IMR-90 (cell line): ENCODE results near the gene CHGA. TPM values are rescaled to one million over a fixed set of nuclear protein-coding genes. Genes with fewer than 3 reads are reported as not detected.

ENCODE experiments used
- ATAC-seq: fragments of 200-7000 bp; cut with Tn5 transposase; 2 replicates; pipeline ENCODE4 v1.9.1; 2020; ENCODE audit warnings: low read depth, mild to moderate bottlenecking, moderate library complexity
- BruUV-seq: library from RNA; stranded (reverse); fragments of 400-500 nt; replicated peaks from 2 replicates; lab custom pipeline; 2021; lab: Mats Ljungman, UMichigan
- CTCF ChIA-PET: fragments of 300-600 bp; formaldehyde crosslinking; extraction: SDS; loops from one replicate; lab custom pipeline; 2021; ENCODE audit warnings: antibody characterized with exemption; lab: Yijun Ruan, JAX
- POLR2A ChIA-PET: fragments of 300-600 bp; sonication (Branson Sonifier 250); formaldehyde crosslinking; loops from one replicate; lab custom pipeline; 2022; ENCODE audit warnings: antibody characterized with exemption; ENCODE audit not compliant: unreplicated experiment; lab: Charles Lee
- DNase-seq: peaks from one replicate; pipeline ENCODE4 v3.0.0; 2013
- H2AFZ ChIP-seq: replicated peaks from 2 replicates; pipeline ENCODE3; 2013; ENCODE audit warnings: low read length, mild to moderate bottlenecking; ENCODE audit not compliant: poor library complexity
- H2AK5ac ChIP-seq: 2 replicates; pipeline ENCODE4 v1.6.1; 2013; ENCODE audit warnings: low read depth, low read length, inconsistent platforms
- H2AK9ac ChIP-seq: replicated peaks from 2 replicates; pipeline ENCODE3; 2013; ENCODE audit warnings: mild to moderate bottlenecking, low read depth, low read length, moderate library complexity; ENCODE audit not compliant: poor library complexity
- H2BK120ac ChIP-seq: 2 replicates; pipeline ENCODE4 v1.6.1; 2013; ENCODE audit warnings: low read depth, low read length, inconsistent platforms
- H2BK15ac ChIP-seq: 3 replicates; pipeline ENCODE4 v1.6.1; 2013; ENCODE audit warnings: low read depth, low read length, inconsistent platforms
- H2BK20ac ChIP-seq: 2 replicates; pipeline ENCODE4 v1.6.1; 2013; ENCODE audit warnings: low read depth, mild to moderate bottlenecking, inconsistent platforms, low read length, moderate library complexity
- H2BK5ac ChIP-seq: 2 replicates; pipeline ENCODE4 v1.6.1; 2013; ENCODE audit warnings: mild to moderate bottlenecking, low read depth, low read length, inconsistent platforms; ENCODE audit not compliant: poor library complexity, severe bottlenecking
- H3K14ac ChIP-seq: replicated peaks from 2 replicates; pipeline ENCODE4 v1.6.1; 2013; ENCODE audit warnings: low read depth, low read length, inconsistent platforms
- H3K18ac ChIP-seq: 2 replicates; pipeline ENCODE4 v1.6.1; 2013; ENCODE audit warnings: low read depth, low read length, control low read depth
- H3K23ac ChIP-seq: 2 replicates; pipeline ENCODE4 v1.6.1; 2013; ENCODE audit warnings: low read depth, low read length, inconsistent platforms
- H3K27ac ChIP-seq: 2 replicates; pipeline ENCODE4 v1.5.1; 2013; ENCODE audit warnings: mild to moderate bottlenecking, control low read depth, low read length; ENCODE audit not compliant: insufficient read depth
- H3K27me3 ChIP-seq: 2 replicates; pipeline ENCODE4 v1.6.1; 2013; ENCODE audit warnings: low read length; ENCODE audit not compliant: control insufficient read depth, insufficient read depth
- H3K36me3 ChIP-seq: 2 replicates; pipeline ENCODE4 v1.6.1; 2013; ENCODE audit warnings: low read length, mixed read lengths; ENCODE audit not compliant: control insufficient read depth, insufficient read depth
- H3K4ac ChIP-seq: 2 replicates; pipeline ENCODE4 v1.6.1; 2013; ENCODE audit warnings: low read depth, low read length, inconsistent platforms
- H3K4me1 ChIP-seq: 2 replicates; pipeline ENCODE4 v1.6.1; 2013; ENCODE audit warnings: low read length, mixed read lengths; ENCODE audit not compliant: control insufficient read depth, insufficient read depth
- H3K4me2 ChIP-seq: 2 replicates; pipeline ENCODE4 v1.6.1; 2013; ENCODE audit warnings: low read depth, mild to moderate bottlenecking, control low read depth, low read length, moderate library complexity
- H3K4me3 ChIP-seq: 2 replicates; pipeline ENCODE4 v1.5.1; 2013; ENCODE audit warnings: low read depth, mild to moderate bottlenecking, control low read depth, low read length, moderate library complexity; ENCODE audit not compliant: insufficient read depth
- H3K56ac ChIP-seq: 2 replicates; pipeline ENCODE4 v1.6.1; 2013; ENCODE audit warnings: low read length, inconsistent platforms; ENCODE audit not compliant: insufficient read depth; ENCODE audit errors: extremely low read depth
- H3K79me1 ChIP-seq, 2 experiments: 2 replicates each; pipeline ENCODE4 v1.6.1; 2013; ENCODE audit warnings: low read length in 2 of 2, inconsistent platforms in 1 of 2, low read depth in 1 of 2
- H3K9ac ChIP-seq: 2 replicates; pipeline ENCODE4 v1.6.1; 2013; ENCODE audit warnings: low read depth, low read length, control low read depth
- H3K9me1 ChIP-seq: 2 replicates; pipeline ENCODE4 v1.6.1; 2013; ENCODE audit warnings: low read length, inconsistent platforms; ENCODE audit not compliant: insufficient read depth
- H3K9me3 ChIP-seq: 2 replicates; pipeline ENCODE4 v1.6.1; 2013; ENCODE audit warnings: low read length; ENCODE audit not compliant: control insufficient read depth, insufficient read depth
- H4K20me1 ChIP-seq: 2 replicates; pipeline ENCODE4 v1.6.1; 2013; ENCODE audit warnings: low read length, inconsistent platforms; ENCODE audit not compliant: insufficient read depth
- H4K5ac ChIP-seq: 2 replicates; pipeline ENCODE4 v1.6.1; 2013; ENCODE audit warnings: mild to moderate bottlenecking, low read depth, low read length, control low read depth
- H4K8ac ChIP-seq, 2 experiments: 2 replicates each; pipeline ENCODE4 v1.6.1; 2013; ENCODE audit warnings: low read depth in 2 of 2, low read length in 2 of 2, control low read depth in 1 of 2, inconsistent platforms in 1 of 2
- H4K91ac ChIP-seq: 2 replicates; pipeline ENCODE4 v1.6.1; 2013; ENCODE audit warnings: low read depth, low read length, inconsistent platforms; ENCODE audit not compliant: insufficient read depth
- BHLHE40 ChIP-seq: fragments of 150-350 bp; IDR thresholded peaks from 2 replicates; pipeline ENCODE4 v1.6.1; 2016; ENCODE audit warnings: mild to moderate bottlenecking, low read depth, low read length
- MXI1 ChIP-seq: IDR thresholded peaks from 2 replicates; pipeline ENCODE4 v1.6.1; 2012; ENCODE audit warnings: low read depth, mild to moderate bottlenecking, low read length, moderate library complexity, borderline replicate concordance
- NFE2L2 ChIP-seq: fragments of 150-350 bp; IDR thresholded peaks from 2 replicates; pipeline ENCODE4 v1.6.1; 2016; ENCODE audit warnings: low read depth, mild to moderate bottlenecking, low read length
- POLR2A ChIP-seq: IDR thresholded peaks from 2 replicates; pipeline ENCODE4 v1.6.1; 2012; ENCODE audit warnings: mild to moderate bottlenecking, low read depth, low read length
- SMC3 ChIP-seq: fragments of 150-350 bp; IDR thresholded peaks from 2 replicates; pipeline ENCODE4 v1.6.1; 2016; ENCODE audit warnings: low read depth, mild to moderate bottlenecking, antibody characterized with exemption, low read length, moderate library complexity
- WGBS, 2 experiments: methylation state at CpG; one replicate each; pipeline versions ENCODE4 v1.1.5 to v1.1.7; 2013; ENCODE audit warnings: missing lambda C conversion rate in 2 of 2; ENCODE audit not compliant: insufficient read length in 1 of 2; ENCODE audit errors: extremely low coverage in 2 of 2; 5-methylcytosine and 5-hydroxymethylcytosine counted together
- dilution Hi-C: fragments of 300-500 bp; cut with HindIII; formaldehyde crosslinking; loops from one replicate; pipeline ENCODE4 v1.14.3; 2018; ENCODE audit warnings: low sequenced_read_pairs; ENCODE audit not compliant: unreplicated experiment
- in situ Hi-C: fragments of 300-500 bp; cut with MboI; formaldehyde crosslinking; loops from 3 replicates; pipeline ENCODE4 v1.14.3; 2019; ENCODE audit warnings: low sequenced_read_pairs, inconsistent platforms, mixed read lengths
- intact Hi-C: fragments of 100-400 bp; cut with micrococcal nuclease; formaldehyde crosslinking; loops from 2 replicates; pipeline ENCODE4 v1.10.0; 2022
- polyA plus RNA-seq, 3 experiments: library from polyadenylated mRNA; depleted of rRNA; stranded (reverse); fragments of >200 nt; gene quantifications; 2 replicates each; pipeline ENCODE4 v1.2.3, GENCODE V29; 2012; ENCODE audit warnings: low replicate concordance in 1 of 3
- total RNA-seq: library from RNA; depleted of rRNA; stranded (reverse); fragments of >200 nt; gene quantifications from 2 replicates; pipeline ENCODE4 v1.2.3, GENCODE V29; 2012

CHGA gene
- total and polyA plus RNA-seq, 2 of the 4 experiments (the other 2 are of a cell fraction) = not detected

DNA sequence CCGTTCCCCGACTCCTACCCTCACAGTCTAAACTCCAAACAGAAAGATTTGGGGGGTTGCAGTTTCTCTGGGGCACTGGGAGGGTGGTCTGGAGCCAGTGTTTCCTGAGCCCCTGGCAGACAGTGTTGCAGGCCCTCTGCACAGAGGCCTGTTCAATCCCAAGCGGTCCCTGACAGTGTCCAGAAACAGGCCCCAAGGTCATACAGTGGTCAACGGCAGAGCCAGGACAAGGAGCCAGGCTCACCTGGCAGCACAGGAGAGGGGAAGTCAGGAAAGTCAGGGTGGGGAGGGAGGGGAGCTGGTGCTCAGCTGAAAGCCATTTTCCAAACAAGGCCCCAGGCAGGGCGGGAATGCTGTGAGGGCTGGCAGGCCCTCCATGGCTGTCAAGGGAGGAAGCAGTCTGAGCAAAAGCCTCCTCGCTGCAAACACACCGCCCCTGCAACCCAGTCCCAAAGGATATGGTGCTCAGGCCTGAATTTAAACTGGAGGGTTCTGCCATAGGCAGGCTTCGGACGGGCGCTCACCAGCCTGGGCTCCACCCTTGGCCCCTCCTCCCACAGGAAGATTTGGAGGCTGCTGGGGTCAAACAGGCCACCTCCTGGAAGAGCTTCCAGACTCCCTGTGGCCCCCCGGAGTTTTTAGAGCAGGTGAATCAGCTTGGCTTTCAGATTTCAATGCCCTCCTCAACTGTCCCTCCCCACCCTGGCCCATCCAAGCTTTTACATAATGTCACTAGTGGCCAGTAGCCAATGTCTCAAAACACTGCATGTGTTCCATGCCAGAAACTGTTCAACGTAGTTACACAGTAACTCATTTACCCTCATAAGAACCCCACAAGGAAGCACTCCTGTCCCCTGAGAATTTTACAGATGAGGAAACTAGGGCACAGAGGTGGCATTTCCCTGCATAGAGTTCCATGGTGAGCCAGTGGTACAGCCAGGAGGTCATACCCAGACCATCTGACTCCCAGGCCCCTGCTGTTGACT, 41.5 kb downstream of the CHGA start (continued):
- TF ChIP-seq NFE2L2 (no peak), SMC3 (no peak)

- BruUV-seq = no TSS peak
Observed at GRCh38 chr14:92965281-92965680, 42.3 kb downstream of the CHGA start.

More at GRCh38 chr14:92965281-92965680, 42.3 kb downstream of the CHGA start:
- no peak overlapping the region for H2BK15ac ChIP-seq
- no peaks in the 10 kb centered on the region for H3K36me3 ChIP-seq
- H4K91ac ChIP-seq = no peak overlapping the region
- no peak for TF ChIP-seq SMC3
- TF ChIP-seq MXI1 = no peak
- no peak for TF ChIP-seq POLR2A
- TF ChIP-seq NFE2L2 = no peak
- TF ChIP-seq BHLHE40 = no peak
- H4K8ac ChIP-seq = no peak overlapping the region
- in situ Hi-C loops = no loop called here
- no peak overlapping the region for H3K23ac ChIP-seq
- ATAC-seq = no peak
- POLR2A ChIA-PET = no interaction called here
- WGBS, 2 experiments = no CpG with 5 or more reads among the region's 1 CpG
- H2AK9ac ChIP-seq = no peak overlapping the region
- no peaks in the 10 kb centered on the region for H3K79me1 ChIP-seq
- H2AK5ac ChIP-seq = no peak overlapping the region
- H3K27ac ChIP-seq = no peak overlapping the region
- H3K4me3 ChIP-seq = no peak overlapping the region
- H4K5ac ChIP-seq = no peak overlapping the region
- CTCF ChIA-PET = no interaction called here
- H3K14ac ChIP-seq = no peak overlapping the region
- dilution Hi-C loops = no loop called here
- H2BK20ac ChIP-seq = no peak overlapping the region
- no peak overlapping the region for H3K18ac ChIP-seq
- H2BK120ac ChIP-seq = no peak overlapping the region
- DNase-seq = no peak
- H4K20me1 ChIP-seq = no peaks in the 10 kb centered on the region
- H3K9me1 ChIP-seq = peaks cover 11% of the 10 kb centered on the region; the same call in 1 of the 2 replicates
- H3K9ac ChIP-seq = no peak overlapping the region
- intact Hi-C loops = no loop called here
- H3K9me3 ChIP-seq = no peaks in the 10 kb centered on the region
- no peak overlapping the region for H2BK5ac ChIP-seq
- H3K4me2 ChIP-seq = no peak overlapping the region
- H3K27me3 ChIP-seq = peaks cover 2% of the 10 kb centered on the region; the same call in 1 of the 2 replicates
- 0 out of 2 replicates have a peak, but pooled peaks cover 1% of the 10 kb centered on the region for H3K4me1 ChIP-seq
- no peak overlapping the region for H3K4ac ChIP-seq
- no peak overlapping the region for H2AFZ ChIP-seq
- H3K56ac ChIP-seq = no peak overlapping the region
